GF-D8 (cell line): ENCODE data around the gene PHF23.
A peak's percentile ranks its signal among the peaks of the same experiment; 100 is the strongest.

ENCODE experiments used
- DNase-seq: peaks from one replicate; lab custom pipeline; 2025; lab: John Stamatoyannopoulos, UW

PHF23 gene

GRCh38 chr17:7237761-7238419 lies 1.4 kb downstream of the PHF23 start:
- no peak for DNase-seq

GRCh38 chr17:7237266-7237760 lies 1.9 kb downstream of the PHF23 start:
- DNase-seq, result no peak

GRCh38 chr17:7236808-7237207 lies 2.4 kb downstream of the PHF23 start:
- DNase-seq, result no peak

- DNase-seq, result no peak
Observed at GRCh38 chr17:7235693-7236665, 3.3 kb downstream of the PHF23 start.

GRCh38 chr17:7234083-7234951 lies 4.9 kb downstream of the PHF23 start, which contains the start of gene DVL2:
Gene DVL2, minus strand, starts transcription at chr17:7234517. Its CDS starts 255 bp downstream, at chr17:7234262.
- peak; percentile 58 for DNase-seq

- no peak for DNase-seq
Observed at GRCh38 chr17:7233701-7234082, 5.6 kb downstream of the PHF23 start.

GRCh38 chr17:7232114-7232513 lies 7.1 kb downstream of the PHF23 start:
- DNase-seq, result no peak

GRCh38 chr17:7229504-7229903 lies 9.8 kb downstream of the PHF23 start:
- DNase-seq, result no peak

GRCh38 chr17:7228920-7229319 lies 10.3 kb downstream of the PHF23 start:
- no peak for DNase-seq

- no peak for DNase-seq
Observed at GRCh38 chr17:7226721-7227710, 12.2 kb downstream of the PHF23 start.

GRCh38 chr17:7225711-7226331 lies 13.4 kb downstream of the PHF23 start:
- no peak for DNase-seq

GRCh38 chr17:7224661-7225111 lies 14.6 kb downstream of the PHF23 start:
- no peak for DNase-seq

GRCh38 chr17:7224110-7224509 lies 15.1 kb downstream of the PHF23 start:
- DNase-seq, result no peak

GRCh38 chr17:7223375-7223774 lies 15.9 kb downstream of the PHF23 start:
- no peak for DNase-seq

- DNase-seq, result no peak
Observed at GRCh38 chr17:7222972-7223292, 16.3 kb downstream of the PHF23 start.

GRCh38 chr17:7222093-7222971 lies 16.9 kb downstream of the PHF23 start:
- DNase-seq, result no peak

- no peak for DNase-seq
Observed at GRCh38 chr17:7221278-7222092, 17.8 kb downstream of the PHF23 start.

- peak; percentile 4 for DNase-seq
Observed at GRCh38 chr17:7220593-7221277, 18.5 kb downstream of the PHF23 start.
